Measurements from ENCODE around the gene SMYD3. TPM values are rescaled to one million over a fixed set of nuclear protein-coding genes. Genes with fewer than 3 reads are reported as not detected.

Gene SMYD3
- total and polyA plus RNA-seq, 4 donors: 10.5 to 40.1 (median 32.5) TPM

DNA sequence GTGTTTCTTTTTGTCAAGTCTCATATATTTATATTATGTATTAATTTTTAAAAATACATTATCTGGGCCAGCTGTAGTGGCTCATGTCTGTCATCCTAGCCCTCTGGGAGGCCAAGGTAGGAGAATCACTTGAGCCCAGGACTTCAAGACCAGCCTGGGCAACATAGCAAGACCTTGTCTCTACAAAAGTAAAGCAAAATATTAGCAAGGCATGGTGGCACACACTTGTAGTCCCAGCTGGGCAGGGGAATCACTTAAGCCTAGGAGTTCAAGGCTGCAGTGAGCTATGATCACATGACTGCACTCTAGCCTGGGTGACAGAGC, 189.1 kb downstream of the SMYD3 start:
- Histone ChIP-seq H3K27me3 (ENCODE audit: control insufficient read depth in 3 of 3, insufficient read depth in 3 of 3, low read length in 2 of 3) (no peaks in the 10 kb centered on the region), H3K4me3 (no peak overlapping the region), H3K4me1 (ENCODE audit: control insufficient read depth in 5 of 5, insufficient read depth in 5 of 5, low read length in 5 of 5) (peaks cover 0 to 9% (median 0%) of the 10 kb centered on the region in 5 donors), H3K27ac (ENCODE audit: low read depth in 1 of 2, low read length in 1 of 2) (no peak overlapping the region), H3K36me3 (ENCODE audit: control insufficient read depth in 4 of 4, insufficient read depth in 4 of 4, low read length in 4 of 4) (no peaks in the 10 kb centered on the region), H3K9me3 (ENCODE audit: control insufficient read depth in 4 of 4, insufficient read depth in 3 of 4, low read length in 3 of 4) (no peaks in the 10 kb centered on the region), H3K9ac (ENCODE audit: insufficient read depth in 1 of 2, low read length in 2 of 2) (no peak overlapping the region)
- ATAC-seq (ENCODE audit: insufficient read depth, low FRiP score): no peak
- no peak for TF ChIP-seq CTCF (IDR thresholded peaks at IDR 0.05; ENCODE audit: control extremely low read depth, extremely low read depth)
- no peak for DNase-seq

- peaks cover 0 to 9% (median 0%) of the 10 kb centered on the region in 5 donors for H3K4me1 ChIP-seq (ENCODE audit: control insufficient read depth in 5 of 5, insufficient read depth in 5 of 5, low read length in 5 of 5)
- DNase-seq (no peak), ATAC-seq (ENCODE audit: insufficient read depth, low FRiP score) (no peak)
- TF ChIP-seq CTCF (IDR thresholded peaks at IDR 0.05; ENCODE audit: control extremely low read depth, extremely low read depth): no peak
- no peaks in the 10 kb centered on the region for H3K36me3 ChIP-seq (ENCODE audit: control insufficient read depth in 4 of 4, insufficient read depth in 4 of 4, low read length in 4 of 4)
- H3K9ac ChIP-seq (ENCODE audit: insufficient read depth in 1 of 2, low read length in 2 of 2): no peak overlapping the region
- no peaks in the 10 kb centered on the region for H3K27me3 ChIP-seq (ENCODE audit: control insufficient read depth in 3 of 3, insufficient read depth in 3 of 3, low read length in 2 of 3)
- H3K4me3 ChIP-seq: no peak overlapping the region
- no peak overlapping the region for H3K27ac ChIP-seq (ENCODE audit: low read depth in 1 of 2, low read length in 1 of 2)
- WGBS, 2 donors: 95 to 97% methylated on average over 4 of the region's 4 CpGs
- no peaks in the 10 kb centered on the region for H3K9me3 ChIP-seq (ENCODE audit: control insufficient read depth in 4 of 4, insufficient read depth in 3 of 4, low read length in 3 of 4)
Measured at GRCh38 chr1:246317332-246318035, 189.6 kb downstream of the SMYD3 start.

DNA sequence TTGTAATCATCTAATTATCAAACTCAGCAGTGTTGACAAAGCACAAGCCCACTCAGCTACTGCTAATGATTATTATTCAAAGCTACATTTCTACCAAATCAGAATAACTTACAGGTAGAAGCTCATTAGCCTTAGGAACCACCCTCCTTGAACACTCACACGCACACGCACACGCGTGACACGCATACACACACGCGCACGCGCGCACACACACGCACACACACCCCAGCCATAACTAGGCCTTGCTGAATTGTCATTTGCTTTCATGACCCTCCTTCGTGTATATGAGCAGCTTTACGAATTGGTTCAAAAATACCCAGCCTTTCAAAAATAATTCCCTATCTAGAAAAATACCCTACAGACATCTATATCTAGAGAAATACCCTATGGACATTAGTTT, 195.6 kb downstream of the SMYD3 start:
- Histone ChIP-seq H3K9ac (ENCODE audit: insufficient read depth in 1 of 2, low read length in 2 of 2) (no peak overlapping the region), H3K4me1 (ENCODE audit: control insufficient read depth in 5 of 5, insufficient read depth in 5 of 5, low read length in 5 of 5) (no peaks in the 10 kb centered on the region), H3K27me3 (ENCODE audit: control insufficient read depth in 3 of 3, insufficient read depth in 3 of 3, low read length in 2 of 3) (no peaks in the 10 kb centered on the region), H3K36me3 (ENCODE audit: control insufficient read depth in 4 of 4, insufficient read depth in 4 of 4, low read length in 4 of 4) (no peaks in the 10 kb centered on the region), H3K9me3 (ENCODE audit: control insufficient read depth in 4 of 4, insufficient read depth in 3 of 4, low read length in 3 of 4) (no peaks in the 10 kb centered on the region), H3K27ac (ENCODE audit: low read depth in 1 of 2, low read length in 1 of 2) (no peak overlapping the region), H3K4me3 (no peak overlapping the region)
- no peak for ATAC-seq (ENCODE audit: insufficient read depth, low FRiP score)
- WGBS, 2 donors: 98% methylated on average over 13 of the region's 13 CpGs
- DNase-seq: no peak
- no peak for TF ChIP-seq CTCF (IDR thresholded peaks at IDR 0.05; ENCODE audit: control extremely low read depth, extremely low read depth)
